PFSK-1 (cell line): ENCODE data around the gene MUC2.

Source experiments
- FOXP2 ChIP-seq: optimal IDR thresholded peaks from 2 replicates; pipeline ENCODE3; 2011; ENCODE audit warnings: borderline replicate concordance, control low read depth, inconsistent platforms; ENCODE audit not compliant: insufficient read depth; ENCODE audit errors: extremely low read length, extremely low read depth
- POLR2AphosphoS5 ChIP-seq: IDR thresholded peaks from 2 replicates; pipeline ENCODE4 v1.6.1; 2012; ENCODE audit warnings: low read depth, mild to moderate bottlenecking, control low read depth, low read length, moderate library complexity
- REST ChIP-seq, 2 experiments: IDR thresholded peaks; 2 replicates each; pipeline versions ENCODE4 v1.6.1 to v1.8.0; 2011 to 2012; ENCODE audit warnings: low read depth in 2 of 2, low read length in 2 of 2, control low read depth in 1 of 2, inconsistent platforms in 1 of 2, mild to moderate bottlenecking in 1 of 2, moderate library complexity in 1 of 2; ENCODE audit not compliant: insufficient read depth in 1 of 2
- SIN3A ChIP-seq: IDR thresholded peaks from 2 replicates; pipeline ENCODE4 v1.6.1; 2012; ENCODE audit warnings: mild to moderate bottlenecking, low read length, moderate library complexity, borderline replicate concordance; ENCODE audit not compliant: insufficient read depth
- TAF1 ChIP-seq: IDR thresholded peaks from 2 replicates; pipeline ENCODE4 v1.6.1; 2012; ENCODE audit warnings: low read length, control low read depth, borderline replicate concordance; ENCODE audit not compliant: insufficient read depth

MUC2 gene

GRCh38 chr11:1121331-1121812, 46.7 kb downstream of the MUC2 start:
- TF ChIP-seq TAF1 (no peak), REST (IDR thresholded peaks at IDR 0.05; ENCODE audit: insufficient read depth in 1 of 2, low read depth in 2 of 2, low read length in 2 of 2) (no peak), SIN3A (no peak), POLR2AphosphoS5 (no peak), FOXP2 (no peak)

GRCh38 chr11:1121813-1122663, 47.4 kb downstream of the MUC2 start:
- TF ChIP-seq TAF1 (no peak), REST (IDR thresholded peaks at IDR 0.05; ENCODE audit: insufficient read depth in 1 of 2, low read depth in 2 of 2, low read length in 2 of 2) (no peak), SIN3A (no peak), FOXP2 (no peak), POLR2AphosphoS5 (no peak)

GRCh38 chr11:1122664-1123002, 48.0 kb downstream of the MUC2 start:
- no peak for TF ChIP-seq POLR2AphosphoS5
- TF ChIP-seq FOXP2, result no peak
- TF ChIP-seq REST (IDR thresholded peaks at IDR 0.05; ENCODE audit: insufficient read depth in 1 of 2, low read depth in 2 of 2, low read length in 2 of 2), result no peak
- no peak for TF ChIP-seq TAF1
- no peak for TF ChIP-seq SIN3A

- TF ChIP-seq SIN3A (no peak), FOXP2 (no peak), REST (IDR thresholded peaks at IDR 0.05; ENCODE audit: insufficient read depth in 1 of 2, low read depth in 2 of 2, low read length in 2 of 2) (no peak), POLR2AphosphoS5 (no peak), TAF1 (no peak)
Observed at GRCh38 chr11:1123970-1124369, 49.3 kb downstream of the MUC2 start.
